HEK293 (cell line): Measurements from ENCODE around the gene MYL2.

Experiments
- CTCF ChIA-PET: fragments of 350-600 bp; formaldehyde crosslinking; extraction: SDS; loops from one replicate; lab custom pipeline; 2021; ENCODE audit warnings: antibody characterized with exemption; lab: Yijun Ruan, JAX
- POLR2A ChIA-PET: fragments of 300-600 bp; formaldehyde crosslinking; extraction: SDS; loops from one replicate; lab custom pipeline; 2020; ENCODE audit warnings: antibody characterized with exemption, inconsistent platforms; lab: Yijun Ruan, JAX
- H3K27ac ChIP-seq: fragments of 200-500 bp; sonication (Bioruptor generic); 2 replicates; pipeline ENCODE4 v1.5.1; 2014; ENCODE audit warnings: low read depth, low read length, control low read depth, inconsistent platforms; ENCODE audit errors: extremely low read depth
- H3K36me3 ChIP-seq, 2 experiments: fragments of 200-500 bp in 1 of 2; sonication (Bioruptor generic) in 1 of 2; 1 replicate in 1 of 2; 2 replicates in 1 of 2; pipeline ENCODE4 v1.5.1; 2014 to 2017; ENCODE audit warnings: inconsistent platforms in 2 of 2, low read length in 2 of 2; ENCODE audit not compliant: control insufficient read depth in 2 of 2, insufficient read depth in 1 of 2
- H3K4me1 ChIP-seq: fragments of 200-500 bp; sonication (Bioruptor generic); 2 replicates; pipeline ENCODE4 v1.5.1; 2014; ENCODE audit warnings: mild to moderate bottlenecking, low read length, inconsistent platforms; ENCODE audit not compliant: control insufficient read depth, insufficient read depth
- H3K4me3 ChIP-seq: 2 replicates; pipeline ENCODE4 v1.5.1; 2011; ENCODE audit warnings: low read depth, mild to moderate bottlenecking, control low read depth, low read length, moderate library complexity
- H3K9me3 ChIP-seq: fragments of 200-500 bp; sonication (Bioruptor generic); 2 replicates; pipeline ENCODE4 v1.5.1; 2014; ENCODE audit warnings: low read depth, low read length, inconsistent platforms; ENCODE audit not compliant: control insufficient read depth, insufficient read depth
- KLF1 ChIP-seq: fragments of 450-650 bp; formaldehyde crosslinking; IDR thresholded peaks from 2 replicates; pipeline ENCODE4 v1.5.1; 2016; ENCODE audit warnings: missing biosample characterization, missing genetic modification characterization
- PRDM10 ChIP-seq: fragments of 450-650 bp; formaldehyde crosslinking; IDR thresholded peaks from 2 replicates; pipeline ENCODE4 v1.5.1; 2016; ENCODE audit warnings: missing biosample characterization, missing genetic modification characterization
- ZBTB1 ChIP-seq: fragments of 450-650 bp; formaldehyde crosslinking; IDR thresholded peaks from 2 replicates; pipeline ENCODE4 v1.5.1; 2016; ENCODE audit warnings: missing biosample characterization, missing genetic modification characterization
- ZNF239 ChIP-seq: fragments of 450-650 bp; formaldehyde crosslinking; IDR thresholded peaks from 2 replicates; pipeline ENCODE4 v1.5.1; 2016; ENCODE audit warnings: missing biosample characterization, missing genetic modification characterization
- ZNF26 ChIP-seq: fragments of 450-650 bp; formaldehyde crosslinking; IDR thresholded peaks from 2 replicates; pipeline ENCODE4 v1.5.1; 2016; ENCODE audit warnings: missing biosample characterization, missing genetic modification characterization
- ZNF311 ChIP-seq: fragments of 450-650 bp; formaldehyde crosslinking; IDR thresholded peaks from 2 replicates; pipeline ENCODE4 v1.5.1; 2017; ENCODE audit warnings: missing biosample characterization, missing genetic modification characterization, borderline replicate concordance
- ZNF37A ChIP-seq: fragments of 450-650 bp; IDR thresholded peaks from 2 replicates; pipeline ENCODE4 v1.5.1; 2018; ENCODE audit warnings: missing biosample characterization, missing genetic modification characterization
- ZNF521 ChIP-seq: fragments of 450-650 bp; formaldehyde crosslinking; IDR thresholded peaks from 2 replicates; pipeline ENCODE4 v1.5.1; 2017; ENCODE audit warnings: missing biosample characterization, mild to moderate bottlenecking, missing genetic modification characterization
- ZNF561 ChIP-seq: fragments of 450-650 bp; IDR thresholded peaks from 2 replicates; pipeline ENCODE4 v1.5.1; 2018; ENCODE audit warnings: missing biosample characterization, missing genetic modification characterization, borderline replicate concordance
- ZNF623 ChIP-seq: fragments of 450-650 bp; formaldehyde crosslinking; IDR thresholded peaks from 2 replicates; pipeline ENCODE4 v1.5.1; 2016; ENCODE audit warnings: missing biosample characterization, missing genetic modification characterization
- ZNF776 ChIP-seq: fragments of 450-650 bp; formaldehyde crosslinking; IDR thresholded peaks from 2 replicates; pipeline ENCODE4 v1.5.0; 2017; ENCODE audit warnings: missing biosample characterization, missing genetic modification characterization, borderline replicate concordance
- ZNF785 ChIP-seq: fragments of 450-650 bp; formaldehyde crosslinking; IDR thresholded peaks from 2 replicates; pipeline ENCODE4 v1.5.1; 2016; ENCODE audit warnings: missing biosample characterization, missing genetic modification characterization
- TF ChIP-seq, protein P1 (sequence below): fragments of 450-650 bp; formaldehyde crosslinking; IDR thresholded peaks from 2 replicates; pipeline ENCODE4 v1.5.1; 2017; ENCODE audit warnings: missing biosample characterization, missing genetic modification characterization
- TF ChIP-seq, protein P2 (sequence below): fragments of 450-650 bp; formaldehyde crosslinking; IDR thresholded peaks from 2 replicates; pipeline ENCODE4 v1.5.1; 2016; ENCODE audit warnings: missing biosample characterization, missing genetic modification characterization

Gene MYL2

DNA sequence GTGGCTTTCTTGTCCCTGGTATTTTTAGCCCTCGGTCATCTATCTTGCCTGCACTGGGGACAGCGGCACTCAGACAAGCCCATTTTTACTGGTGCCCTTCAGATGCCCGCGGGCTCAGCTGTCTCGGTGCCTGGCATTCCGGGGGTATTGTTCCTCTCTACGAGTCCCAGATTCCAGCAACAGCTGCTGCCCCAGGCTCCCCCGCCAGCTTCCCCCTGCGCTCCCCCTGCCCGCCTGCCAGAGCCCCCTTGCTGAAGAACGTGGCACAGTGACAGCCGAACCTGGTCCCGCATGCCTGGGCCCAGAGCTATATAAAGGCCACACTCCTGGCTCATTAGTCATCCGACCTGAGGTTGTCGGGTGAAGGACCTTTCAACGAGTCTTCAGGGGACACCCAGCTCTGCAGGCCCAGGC, 10.9 kb upstream of the MYL2 start:
- CTCF ChIA-PET, result interaction anchor here (0.5 to 1.2 kb wide), 3 partner anchors 12 to 340 kb away, joined by 3 read pairs; no protein-coding TSS in a partner anchor
- Histone ChIP-seq H3K4me1 (no peaks in the 10 kb centered on the region), H3K9me3 (no peaks in the 10 kb centered on the region)

GRCh38 chr12:110930348-110931314, 10.3 kb upstream of the MYL2 start:
- H3K4me1 ChIP-seq, result no peaks in the 10 kb centered on the region
- H3K4me3 ChIP-seq, result no peak overlapping the region
- CTCF ChIA-PET, result interaction anchor here (0.5 to 1.2 kb wide), 3 partner anchors 12 to 341 kb away, joined by 3 read pairs; no protein-coding TSS in a partner anchor
- POLR2A ChIA-PET, result interaction anchor here (0.6 kb wide), 1 partner anchor 25 kb away, joined by 3 read pairs; no protein-coding TSS in a partner anchor
- no peaks in the 10 kb centered on the region for H3K9me3 ChIP-seq
- H3K36me3 ChIP-seq, result no peaks in the 10 kb centered on the region
- H3K27ac ChIP-seq, result no peak overlapping the region
- TF ChIP-seq ZNF623, result no peak
- no peak; the same call in 1 of the 2 replicates for TF ChIP-seq ZNF311
- TF ChIP-seq, protein P1, sequence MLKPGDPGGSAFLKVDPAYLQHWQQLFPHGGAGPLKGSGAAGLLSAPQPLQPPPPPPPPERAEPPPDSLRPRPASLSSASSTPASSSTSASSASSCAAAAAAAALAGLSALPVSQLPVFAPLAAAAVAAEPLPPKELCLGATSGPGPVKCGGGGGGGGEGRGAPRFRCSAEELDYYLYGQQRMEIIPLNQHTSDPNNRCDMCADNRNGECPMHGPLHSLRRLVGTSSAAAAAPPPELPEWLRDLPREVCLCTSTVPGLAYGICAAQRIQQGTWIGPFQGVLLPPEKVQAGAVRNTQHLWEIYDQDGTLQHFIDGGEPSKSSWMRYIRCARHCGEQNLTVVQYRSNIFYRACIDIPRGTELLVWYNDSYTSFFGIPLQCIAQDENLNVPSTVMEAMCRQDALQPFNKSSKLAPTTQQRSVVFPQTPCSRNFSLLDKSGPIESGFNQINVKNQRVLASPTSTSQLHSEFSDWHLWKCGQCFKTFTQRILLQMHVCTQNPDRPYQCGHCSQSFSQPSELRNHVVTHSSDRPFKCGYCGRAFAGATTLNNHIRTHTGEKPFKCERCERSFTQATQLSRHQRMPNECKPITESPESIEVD (tag by site-specific recombination), result no peak
- no peak for TF ChIP-seq KLF1 (tag by site-specific recombination)
- TF ChIP-seq ZNF239 (tag by site-specific recombination), result peak; percentile 74; the same call in 1 of the 2 replicates
- 0 out of 2 replicates have a peak, but pooled peaks have one; percentile 78 for TF ChIP-seq ZNF785 (tag by site-specific recombination)
- TF ChIP-seq ZNF26 (tag by site-specific recombination), result no peak
- no peak for TF ChIP-seq ZNF561 (tag by site-specific recombination)
- peak; percentile 54; the same call in 1 of the 2 replicates for TF ChIP-seq ZNF521
- no peak for TF ChIP-seq ZNF37A (tag by site-specific recombination)

More for the DNA sequence above, 10.9 kb upstream of the MYL2 start:
- no peak overlapping the region for H3K27ac ChIP-seq
- TF ChIP-seq, protein P2, sequence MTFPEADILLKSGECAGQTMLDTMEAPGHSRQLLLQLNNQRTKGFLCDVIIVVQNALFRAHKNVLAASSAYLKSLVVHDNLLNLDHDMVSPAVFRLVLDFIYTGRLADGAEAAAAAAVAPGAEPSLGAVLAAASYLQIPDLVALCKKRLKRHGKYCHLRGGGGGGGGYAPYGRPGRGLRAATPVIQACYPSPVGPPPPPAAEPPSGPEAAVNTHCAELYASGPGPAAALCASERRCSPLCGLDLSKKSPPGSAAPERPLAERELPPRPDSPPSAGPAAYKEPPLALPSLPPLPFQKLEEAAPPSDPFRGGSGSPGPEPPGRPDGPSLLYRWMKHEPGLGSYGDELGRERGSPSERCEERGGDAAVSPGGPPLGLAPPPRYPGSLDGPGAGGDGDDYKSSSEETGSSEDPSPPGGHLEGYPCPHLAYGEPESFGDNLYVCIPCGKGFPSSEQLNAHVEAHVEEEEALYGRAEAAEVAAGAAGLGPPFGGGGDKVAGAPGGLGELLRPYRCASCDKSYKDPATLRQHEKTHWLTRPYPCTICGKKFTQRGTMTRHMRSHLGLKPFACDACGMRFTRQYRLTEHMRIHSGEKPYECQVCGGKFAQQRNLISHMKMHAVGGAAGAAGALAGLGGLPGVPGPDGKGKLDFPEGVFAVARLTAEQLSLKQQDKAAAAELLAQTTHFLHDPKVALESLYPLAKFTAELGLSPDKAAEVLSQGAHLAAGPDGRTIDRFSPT (tag by site-specific recombination), result no peak
- TF ChIP-seq PRDM10, result no peak
- no peak for TF ChIP-seq ZBTB1 (tag by site-specific recombination)
- no peak for TF ChIP-seq ZNF776 (tag by site-specific recombination)
- TF ChIP-seq, protein P1 (tag by site-specific recombination), result no peak
- no peak overlapping the region for H3K4me3 ChIP-seq
- H3K36me3 ChIP-seq, result no peaks in the 10 kb centered on the region
- POLR2A ChIA-PET, result no interaction called here
